Gastroesophageal sphincter (tissue), 4 donors: ENCODE results near the gene MARF1. TPM values are rescaled to one million over a fixed set of nuclear protein-coding genes. Genes with fewer than 3 reads are reported as not detected.
A peak's percentile ranks its signal among the peaks of the same experiment; 100 is the strongest.

ENCODE experiments used
- ATAC-seq: fragments of 150-250 bp; one replicate; pipeline ENCODE4 v1.9.1; 2016; ENCODE audit warnings: mild to moderate bottlenecking, moderate library complexity
- H3K27ac ChIP-seq, 4 donors: fragments of 200-600 bp; sonication (generic) in 3 of 4; 1 replicate in 3 of 4; 2 replicates in 1 of 4; pipeline ENCODE4 v1.5.1; 2016 to 2019
- H3K27me3 ChIP-seq: fragments of 200-600 bp; sonication (generic); one replicate; pipeline ENCODE4 v1.5.1; 2019
- H3K36me3 ChIP-seq, 2 donors: fragments of 200-600 bp; sonication (generic); one replicate each; pipeline ENCODE4 v1.5.1; 2019; ENCODE audit warnings: control low read depth in 1 of 2
- H3K4me1 ChIP-seq, 3 donors: fragments of 200-600 bp; sonication (generic); 1 replicate in 2 of 3; 2 replicates in 1 of 3; pipeline ENCODE4 v1.5.1; 2016 to 2019; ENCODE audit warnings: control low read depth in 2 of 3
- H3K4me3 ChIP-seq, 2 donors: fragments of 200-600 bp; sonication (generic); one replicate each; pipeline ENCODE4 v1.5.1; 2019; ENCODE audit warnings: mild to moderate bottlenecking in 1 of 2, moderate library complexity in 1 of 2
- H3K9me3 ChIP-seq, 3 donors: fragments of 200-600 bp; sonication (generic); one replicate each; pipeline ENCODE4 v1.5.1; 2017 to 2019; ENCODE audit warnings: control low read depth in 2 of 3
- EP300 ChIP-seq: sonication (generic); formaldehyde crosslinking; IDR thresholded peaks from one replicate; pipeline ENCODE4 v1.6.1; 2017; ENCODE audit warnings: antibody characterized with exemption, mild to moderate bottlenecking
- POLR2A ChIP-seq, 2 donors: fragments of 450-650 bp; IDR thresholded peaks; one replicate each; pipeline ENCODE4 v1.6.1; 2017; ENCODE audit warnings: antibody characterized with exemption in 2 of 2, mild to moderate bottlenecking in 2 of 2, moderate library complexity in 1 of 2
- POLR2AphosphoS5 ChIP-seq: sonication (generic); formaldehyde crosslinking; IDR thresholded peaks from one replicate; pipeline ENCODE4 v1.6.1; 2017; ENCODE audit warnings: antibody characterized with exemption
- whole genome bisulfite sequencing, 2 donors: methylation state at CpG; one replicate each; pipeline ENCODE4 v1.1.5; 2018; ENCODE audit warnings: low coverage in 1 of 2; 5-methylcytosine and 5-hydroxymethylcytosine counted together
- total RNA-seq, 4 donors: library from RNA; depleted of rRNA; stranded (reverse); fragments of >200 nt; gene quantifications; one replicate each; pipeline ENCODE4 v1.1.0, GENCODE V29; 2016
- TF ChIP-seq, protein P1 (sequence below), 4 experiments: fragments of 200-600 bp in 2 of 4; fragments of 450-650 bp in 2 of 4; sonication (generic) in 1 of 4; IDR thresholded peaks; one replicate each; pipeline ENCODE4 v1.5.1; 2017 to 2019; ENCODE audit warnings: antibody characterized with exemption in 4 of 4, mild to moderate bottlenecking in 2 of 4, moderate library complexity in 2 of 4

MARF1 gene
- total RNA-seq, 4 donors from 2014 or later: 38.2 to 67.7 (median 53.3) TPM

DNA sequence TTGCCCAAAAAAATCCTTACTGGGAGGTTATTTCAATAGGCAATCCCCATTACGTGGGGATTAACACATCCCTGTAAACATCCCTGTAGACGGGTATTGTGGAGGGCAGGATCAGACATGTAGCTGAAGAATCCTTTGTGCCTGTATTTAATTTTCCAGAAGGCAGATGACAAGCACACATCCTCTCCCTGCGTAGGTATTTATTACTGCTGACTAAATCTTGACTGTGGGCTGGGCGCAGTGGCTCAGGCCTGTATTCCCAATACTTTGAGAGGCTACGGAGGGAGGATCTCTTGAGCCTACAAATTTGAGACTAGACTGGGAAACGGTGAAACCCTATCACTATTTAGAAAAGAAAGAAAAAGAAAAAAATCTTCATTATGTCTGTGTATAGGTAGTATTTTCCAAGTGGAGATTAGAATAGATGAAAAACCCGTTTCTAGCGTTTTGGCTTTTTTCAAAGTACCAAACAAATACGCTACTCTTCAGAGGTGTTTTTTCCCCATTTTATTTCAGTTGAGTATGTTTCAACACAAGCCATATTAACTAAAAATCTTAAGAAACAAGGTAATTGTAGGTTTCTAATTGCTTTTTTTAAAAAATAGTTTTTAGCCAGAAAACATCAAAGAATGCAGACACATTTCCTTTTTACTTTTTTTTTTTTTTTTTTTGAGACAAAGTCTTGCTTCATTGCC is 1.5 kb upstream of the MARF1 start:
- no peaks in the 10 kb centered on the region for H3K9me3 ChIP-seq
- H3K4me1 ChIP-seq: peaks cover 5 to 35% (median 14%) of the 10 kb centered on the region in 3 donors
- peak overlapping the region in 2 of 4 donors; percentile 97 to 98 for H3K27ac ChIP-seq
- no peak overlapping the region for H3K4me3 ChIP-seq
- no peaks in the 10 kb centered on the region for H3K27me3 ChIP-seq
- 71 to 75% methylated on average over 8 of the region's 9 CpGs for WGBS, 2 donors
- peaks cover 0 to 7% of the 10 kb centered on the region in 2 donors for H3K36me3 ChIP-seq
- TF ChIP-seq, protein P1, sequence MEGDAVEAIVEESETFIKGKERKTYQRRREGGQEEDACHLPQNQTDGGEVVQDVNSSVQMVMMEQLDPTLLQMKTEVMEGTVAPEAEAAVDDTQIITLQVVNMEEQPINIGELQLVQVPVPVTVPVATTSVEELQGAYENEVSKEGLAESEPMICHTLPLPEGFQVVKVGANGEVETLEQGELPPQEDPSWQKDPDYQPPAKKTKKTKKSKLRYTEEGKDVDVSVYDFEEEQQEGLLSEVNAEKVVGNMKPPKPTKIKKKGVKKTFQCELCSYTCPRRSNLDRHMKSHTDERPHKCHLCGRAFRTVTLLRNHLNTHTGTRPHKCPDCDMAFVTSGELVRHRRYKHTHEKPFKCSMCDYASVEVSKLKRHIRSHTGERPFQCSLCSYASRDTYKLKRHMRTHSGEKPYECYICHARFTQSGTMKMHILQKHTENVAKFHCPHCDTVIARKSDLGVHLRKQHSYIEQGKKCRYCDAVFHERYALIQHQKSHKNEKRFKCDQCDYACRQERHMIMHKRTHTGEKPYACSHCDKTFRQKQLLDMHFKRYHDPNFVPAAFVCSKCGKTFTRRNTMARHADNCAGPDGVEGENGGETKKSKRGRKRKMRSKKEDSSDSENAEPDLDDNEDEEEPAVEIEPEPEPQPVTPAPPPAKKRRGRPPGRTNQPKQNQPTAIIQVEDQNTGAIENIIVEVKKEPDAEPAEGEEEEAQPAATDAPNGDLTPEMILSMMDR (IDR thresholded peaks at IDR 0.05): no peak
- TF ChIP-seq POLR2AphosphoS5: no peak
- no peak for TF ChIP-seq EP300
- no peak for TF ChIP-seq POLR2A (IDR thresholded peaks at IDR 0.05)
- ATAC-seq: no peak

- peaks cover 5 to 33% (median 12%) of the 10 kb centered on the region in 3 donors for H3K4me1 ChIP-seq
- no peak for TF ChIP-seq POLR2A (IDR thresholded peaks at IDR 0.05)
- no peak for TF ChIP-seq EP300
- no peak for TF ChIP-seq POLR2AphosphoS5
- TF ChIP-seq, protein P1 (IDR thresholded peaks at IDR 0.05): no peak
- 16 to 25% methylated on average over 4 of the region's 4 CpGs for WGBS, 2 donors
- no peaks in the 10 kb centered on the region for H3K27me3 ChIP-seq
- peaks cover 0 to 13% of the 10 kb centered on the region in 2 donors for H3K36me3 ChIP-seq
- peak overlapping the region; percentile 66 to 78 for H3K4me3 ChIP-seq
- ATAC-seq: no peak
- H3K9me3 ChIP-seq: no peaks in the 10 kb centered on the region
- H3K27ac ChIP-seq: peak overlapping the region; percentile 96 to 99 (median 98)
These were observed 944 bp upstream of the MARF1 start for GRCh38 chr16:15643946-15644250.

- ATAC-seq: peak; percentile 55
- Histone ChIP-seq H3K36me3 (peaks cover 0 to 25% of the 10 kb centered on the region in 2 donors), H3K27ac (peak overlapping the region; percentile 62 to 98 (median 96)), H3K9me3 (no peaks in the 10 kb centered on the region), H3K4me1 (peaks cover 5 to 33% (median 12%) of the 10 kb centered on the region in 3 donors), H3K27me3 (no peaks in the 10 kb centered on the region), H3K4me3 (peak overlapping the region; percentile 66 to 78)
- WGBS, 2 donors: 0% methylated on average over 4 of the region's 23 CpGs; no CpG with 5 or more reads in 1 of the 2 donors
- TF ChIP-seq, protein P1 (IDR thresholded peaks at IDR 0.05): peak in 3 of 4 experiments; percentile 29 to 36 (median 31)
- no peak for TF ChIP-seq POLR2AphosphoS5
These were observed 352 bp downstream of the MARF1 start for GRCh38 chr16:15642557-15643047.

DNA sequence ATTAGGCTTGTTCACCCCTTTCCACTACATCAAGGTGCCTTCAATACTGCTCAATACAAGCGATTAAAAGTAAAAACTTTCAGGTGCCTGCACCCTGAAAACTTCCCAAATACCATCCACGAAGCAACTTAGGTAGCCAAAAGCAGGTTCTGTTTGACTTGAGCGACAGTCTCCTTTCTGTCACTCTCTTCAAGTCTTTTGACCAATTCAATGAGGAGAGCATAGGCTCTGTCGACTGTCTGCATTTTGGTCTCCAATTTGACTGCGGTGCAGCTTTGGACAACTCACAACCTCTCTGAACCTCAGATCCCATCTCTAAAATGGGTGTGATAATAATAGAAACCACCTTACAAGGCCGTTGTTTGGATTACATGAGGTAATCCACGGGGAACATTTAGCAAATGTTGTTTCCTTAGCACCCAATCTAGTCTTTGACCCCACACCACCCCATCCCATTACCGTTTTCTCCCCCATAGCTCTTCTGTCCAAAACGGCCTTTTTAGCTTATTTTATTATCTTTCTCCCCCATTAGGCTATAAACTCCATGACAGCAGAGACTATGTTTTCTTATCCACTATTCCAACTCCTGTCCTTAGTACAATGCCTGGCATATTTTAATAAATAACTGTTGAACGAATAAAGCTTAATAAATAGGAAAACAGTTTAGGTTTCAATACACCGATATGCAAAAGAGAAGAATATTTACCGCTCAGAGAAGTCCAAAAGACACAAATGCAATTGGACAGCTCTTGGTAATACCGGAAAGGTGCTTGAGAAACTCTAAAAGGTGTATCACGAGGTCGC is 999 bp downstream of the MARF1 start:
- no peak for TF ChIP-seq POLR2A (IDR thresholded peaks at IDR 0.05)
- TF ChIP-seq, protein P1 (IDR thresholded peaks at IDR 0.05): no peak
- TF ChIP-seq POLR2AphosphoS5: no peak
- TF ChIP-seq EP300: no peak
- 20 to 22% methylated on average over 9 to 15 of the region's 15 CpGs for WGBS, 2 donors
- Histone ChIP-seq H3K4me1 (peaks cover 5 to 33% (median 12%) of the 10 kb centered on the region in 3 donors), H3K27me3 (no peaks in the 10 kb centered on the region), H3K4me3 (peak overlapping the region; percentile 66 to 78), H3K27ac (peak overlapping the region; percentile 62 to 98 (median 96)), H3K36me3 (peaks cover 0 to 32% of the 10 kb centered on the region in 2 donors), H3K9me3 (no peaks in the 10 kb centered on the region)
- no peak for ATAC-seq
